Brain microvascular endothelial cell (primary cell): ENCODE measurements around the gene CCDC90B.

ENCODE experiments used
- DNase-seq: peaks from one replicate; pipeline ENCODE4 v3.0.0-alpha.2; 2020
- H3K27ac ChIP-seq: fragments of 250-450 bp; sonication (Bioruptor Pico); 2 replicates; pipeline ENCODE4 v1.5.1; 2020; ENCODE audit warnings: mild to moderate bottlenecking, moderate library complexity
- H3K27me3 ChIP-seq: fragments of 250-450 bp; sonication (Bioruptor Pico); replicated peaks from 2 replicates; pipeline ENCODE4 v1.5.1; 2020; ENCODE audit warnings: mild to moderate bottlenecking
- H3K36me3 ChIP-seq: fragments of 250-450 bp; sonication (Bioruptor Pico); replicated peaks from 2 replicates; pipeline ENCODE4 v1.5.1; 2020; ENCODE audit warnings: mild to moderate bottlenecking
- H3K4me3 ChIP-seq: 2 replicates; pipeline ENCODE4 v1.5.1; 2011; ENCODE audit warnings: low read depth, mild to moderate bottlenecking, control low read depth, low read length, moderate library complexity
- CTCF ChIP-seq: IDR thresholded peaks from 2 replicates; pipeline ENCODE4 v1.5.1; 2011; ENCODE audit warnings: low read depth, mild to moderate bottlenecking, moderate library complexity, low read length, control low read depth, inconsistent platforms; ENCODE audit errors: missing control alignments
- in situ Hi-C: cut with HindIII; loops from 2 replicates; pipeline ENCODE4 v1.10.0; 2017; ENCODE audit warnings: low sequenced_read_pairs, low pct_ligation_motif_present

CCDC90B gene

GRCh38 chr11:83292709-83293456 is 6.7 kb upstream of the CCDC90B start:
- Histone ChIP-seq H3K27ac (no peak overlapping the region), H3K4me3 (no peak overlapping the region)
- in situ Hi-C loops, result loop anchor here (25.0 kb wide), 1 partner anchor 519 kb away; no protein-coding TSS in a partner anchor

GRCh38 chr11:83287631-83288030 is 1.5 kb upstream of the CCDC90B start:
- Histone ChIP-seq H3K36me3 (no peaks in the 10 kb centered on the region), H3K27me3 (no peaks in the 10 kb centered on the region), H3K27ac (no peak overlapping the region), H3K4me3 (no peak overlapping the region)
- in situ Hi-C loops, result loop anchor here (25.0 kb wide), 1 partner anchor 525 kb away; no protein-coding TSS in a partner anchor
- DNase-seq, result no peak
- no peak for TF ChIP-seq CTCF

More at GRCh38 chr11:83292709-83293456, 6.7 kb upstream of the CCDC90B start:
- peak; percentile 71 for DNase-seq
- Histone ChIP-seq H3K36me3 (no peaks in the 10 kb centered on the region), H3K27me3 (no peaks in the 10 kb centered on the region)
- peak; percentile 86 for TF ChIP-seq CTCF

- DNase-seq, result no peak
- H3K27ac ChIP-seq, result peak overlapping the region; percentile 94
- H3K4me3 ChIP-seq, result peak overlapping the region; percentile 93
- no peak for TF ChIP-seq CTCF
- in situ Hi-C loops, result loop anchor here (25.0 kb wide), 1 partner anchor 527 kb away; no protein-coding TSS in a partner anchor
- no peaks in the 10 kb centered on the region for H3K36me3 ChIP-seq
- H3K27me3 ChIP-seq, result no peaks in the 10 kb centered on the region
Observed at GRCh38 chr11:83285151-83285770, 906 bp downstream of the CCDC90B start.

GRCh38 chr11:83284501-83285150 is 1.5 kb downstream of the CCDC90B start:
- no peak for DNase-seq
- H3K4me3 ChIP-seq, result peak overlapping the region; percentile 93
- in situ Hi-C loops, result loop anchor here (25.0 kb wide), 1 partner anchor 528 kb away; no protein-coding TSS in a partner anchor
- H3K27ac ChIP-seq, result peak overlapping the region; percentile 94
- no peak for TF ChIP-seq CTCF
- no peaks in the 10 kb centered on the region for H3K27me3 ChIP-seq
- no peaks in the 10 kb centered on the region for H3K36me3 ChIP-seq

- TF ChIP-seq CTCF, result no peak
- in situ Hi-C loops, result loop anchor here (25.0 kb wide), 1 partner anchor 530 kb away; no protein-coding TSS in a partner anchor
- Histone ChIP-seq H3K27me3 (no peaks in the 10 kb centered on the region), H3K4me3 (no peak overlapping the region), H3K36me3 (no peaks in the 10 kb centered on the region), H3K27ac (no peak overlapping the region)
- DNase-seq, result no peak
Observed at GRCh38 chr11:83282084-83282716, 4.0 kb downstream of the CCDC90B start.
